GM18511 (cell line): Measurements from ENCODE around the gene ZNF407.

Source experiments
- ATAC-seq: cut with Tn5 transposase; IDR thresholded peaks from one replicate; pipeline ENCODE4 v1.9.1; 2021; ENCODE audit warnings: mild to moderate bottlenecking, moderate library complexity; ENCODE audit not compliant: unreplicated experiment

ZNF407 gene

DNA sequence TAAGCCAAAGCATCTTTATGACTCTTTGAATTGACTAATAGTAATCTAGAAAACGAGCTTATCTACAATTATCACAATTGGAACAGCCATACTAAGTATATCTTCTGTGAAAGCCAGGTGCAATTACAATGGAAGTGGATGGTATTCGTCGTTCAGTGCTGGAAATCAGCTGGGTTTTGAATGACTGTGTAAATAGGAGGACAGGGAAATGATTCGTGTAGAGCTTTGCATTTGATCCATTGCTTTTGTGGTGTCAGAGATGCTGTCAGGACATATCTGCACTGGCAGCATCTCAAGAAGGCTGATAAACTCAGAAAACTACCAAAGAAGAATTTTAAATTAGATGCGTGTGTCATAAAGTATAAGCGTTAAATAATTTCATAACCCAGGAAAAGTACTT lies 187.1 kb downstream of the ZNF407 start:
- no peak for ATAC-seq

DNA sequence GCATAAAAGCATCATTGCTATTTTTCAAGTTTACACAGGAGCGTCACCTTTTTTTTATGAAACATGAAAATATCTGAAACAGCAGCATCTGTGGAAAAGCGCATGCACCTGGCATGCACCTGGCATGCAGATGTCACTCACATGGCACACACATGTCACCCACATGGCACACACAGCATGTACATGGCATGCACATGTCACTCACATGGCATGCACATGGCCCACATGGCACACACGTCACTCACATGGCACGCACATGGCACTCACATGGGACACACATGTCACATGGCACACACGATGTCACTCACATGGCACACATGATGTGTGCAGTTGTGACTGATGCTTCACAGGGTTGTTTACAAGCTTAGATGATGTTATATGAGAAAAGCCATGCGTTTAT lies 188.0 kb downstream of the ZNF407 start:
- ATAC-seq = no peak

DNA sequence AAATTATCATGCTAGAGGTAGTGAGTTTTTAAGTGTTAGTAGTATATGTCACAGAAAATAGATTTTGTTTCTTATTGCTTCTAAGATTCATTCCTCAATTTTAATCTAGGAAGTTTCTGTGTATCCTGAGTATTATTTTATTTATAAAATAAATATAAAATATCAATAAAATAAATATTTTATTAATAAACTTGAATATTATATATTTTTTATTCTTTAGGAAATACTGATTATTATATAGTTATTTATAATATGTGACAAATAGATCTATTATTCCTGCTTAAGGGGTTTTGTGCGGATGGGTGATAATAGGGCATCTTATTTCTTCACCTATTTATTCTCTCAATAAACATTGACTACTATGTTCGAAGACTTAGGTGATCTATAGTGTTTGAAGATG lies 191.0 kb downstream of the ZNF407 start:
- ATAC-seq = no peak

DNA sequence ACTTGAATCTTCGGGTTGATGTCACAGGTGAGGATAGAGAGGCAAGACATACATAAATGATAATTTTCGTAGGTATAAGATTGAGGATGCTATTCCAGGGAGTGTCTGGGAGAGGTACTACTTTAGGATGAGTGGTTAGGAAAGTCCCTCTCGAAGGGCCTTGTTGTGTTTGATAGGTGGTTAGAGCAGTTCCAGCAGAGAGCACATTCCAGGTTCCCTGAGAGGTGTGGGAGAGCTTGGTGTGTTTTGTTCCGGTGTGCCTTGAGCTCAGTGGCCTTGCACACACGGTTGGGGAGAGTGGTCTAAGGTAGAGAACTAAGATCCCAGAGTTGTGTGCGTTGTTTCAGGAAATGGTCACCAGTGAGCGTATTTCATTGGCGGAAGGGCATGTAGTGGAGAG lies 191.4 kb downstream of the ZNF407 start:
- no peak for ATAC-seq

DNA sequence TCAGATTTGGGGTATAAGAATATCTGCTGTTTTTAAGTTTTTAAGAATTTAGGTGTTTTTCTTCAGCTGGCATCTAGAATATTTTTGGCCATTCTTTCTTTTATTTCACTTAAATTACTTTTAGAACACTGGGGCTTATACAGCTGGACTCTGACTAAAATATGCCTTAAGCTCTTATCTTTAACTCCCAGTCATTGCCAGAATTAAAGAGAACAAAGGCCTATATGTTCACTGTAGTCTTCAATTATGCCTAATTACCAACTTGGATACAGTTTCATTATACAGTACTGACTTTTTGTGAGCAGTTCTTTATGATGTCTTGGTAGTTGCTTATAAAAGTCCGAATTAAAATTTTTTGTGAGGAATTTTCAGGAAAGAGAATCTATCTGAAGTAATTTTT lies 192.8 kb downstream of the ZNF407 start:
- no peak for ATAC-seq

DNA sequence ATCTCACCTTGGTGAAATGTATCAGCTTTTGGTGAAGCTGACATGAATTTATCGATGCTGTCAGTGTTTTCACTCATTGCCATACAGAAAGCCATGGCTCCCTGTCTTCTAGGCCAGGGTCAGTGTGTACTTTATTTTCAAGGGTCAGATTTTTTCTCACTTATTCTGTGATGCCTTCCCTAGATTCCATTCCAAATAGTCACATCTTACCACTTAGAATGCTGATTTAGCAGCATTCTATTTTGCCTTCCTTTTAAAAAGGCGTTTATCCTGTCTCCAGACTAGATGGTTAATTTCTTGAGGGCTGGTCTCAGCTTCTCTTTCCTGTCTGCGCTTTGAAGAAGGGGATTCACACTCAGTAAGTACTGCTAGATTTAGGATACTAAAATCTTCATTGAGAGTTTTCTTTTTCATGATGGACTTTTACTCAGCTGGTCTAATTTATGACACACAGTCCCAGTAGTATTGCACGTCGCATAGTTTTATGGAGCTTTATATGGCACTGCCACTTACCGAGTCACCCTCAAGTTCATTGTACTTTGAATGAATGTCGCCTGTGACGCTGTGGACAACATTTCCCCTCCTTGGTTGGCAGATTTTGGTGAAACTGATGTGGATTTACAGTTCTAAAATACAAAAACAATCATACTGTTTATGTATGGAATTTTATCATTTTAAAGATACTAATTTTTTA lies 194.0 kb downstream of the ZNF407 start:
- ATAC-seq = no peak

DNA sequence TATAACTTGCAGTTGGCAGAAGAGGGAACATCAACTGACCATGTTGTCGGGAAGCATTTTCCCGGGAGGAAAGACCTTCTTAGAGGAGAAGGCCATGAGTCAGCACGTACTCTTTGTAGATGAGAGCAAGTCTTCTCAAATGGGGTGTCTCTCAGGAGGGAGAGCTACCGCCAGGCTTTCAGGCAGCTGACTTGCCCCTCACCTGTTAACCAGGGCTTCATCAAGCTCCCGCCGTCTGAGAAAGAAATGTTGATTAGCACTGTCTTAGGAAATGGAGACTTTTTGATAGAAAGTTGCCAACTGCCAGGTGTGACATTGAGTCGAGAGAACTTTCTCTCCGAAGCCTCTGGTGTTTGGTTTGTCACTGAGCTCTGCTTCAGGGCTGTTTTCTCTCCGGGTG lies 196.1 kb downstream of the ZNF407 start:
- ATAC-seq = no peak

DNA sequence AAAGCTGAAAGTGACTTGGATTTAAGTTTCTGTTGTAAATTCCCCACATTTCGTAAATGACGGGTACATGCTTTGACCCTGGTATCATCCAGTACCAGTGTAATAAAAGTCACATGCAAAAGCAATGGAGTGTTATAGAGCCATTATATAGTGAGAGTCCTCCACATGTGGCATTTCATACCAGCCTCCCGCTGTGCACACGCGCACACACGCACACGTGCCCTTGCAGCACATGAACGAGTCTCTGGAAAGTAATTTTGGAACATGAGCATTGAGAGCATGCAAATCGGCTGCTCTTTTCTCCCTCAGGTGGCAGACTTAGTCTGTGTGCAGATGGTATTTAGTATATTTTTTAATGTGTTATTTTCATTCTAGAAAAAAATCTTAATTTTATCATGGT lies 198.1 kb downstream of the ZNF407 start:
- ATAC-seq = no peak

DNA sequence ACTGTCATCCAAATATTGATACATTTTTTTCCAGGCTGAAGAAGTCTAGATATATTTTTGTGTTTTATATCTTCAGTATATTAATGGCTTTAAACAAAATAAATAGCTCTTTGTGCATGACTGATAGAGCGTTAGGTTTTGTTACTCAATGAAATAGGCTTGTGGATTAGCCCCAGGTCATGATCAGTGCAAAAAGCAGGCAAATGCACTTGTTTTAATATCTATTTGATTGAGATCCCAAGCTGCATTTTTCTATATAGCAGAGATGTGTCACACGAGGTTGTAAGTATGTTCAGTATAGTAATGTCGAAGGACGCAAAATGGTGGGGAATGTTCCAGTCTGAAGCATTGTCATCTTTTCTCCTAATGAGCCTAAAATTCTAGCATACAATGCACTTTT lies 198.5 kb downstream of the ZNF407 start:
- no peak for ATAC-seq

DNA sequence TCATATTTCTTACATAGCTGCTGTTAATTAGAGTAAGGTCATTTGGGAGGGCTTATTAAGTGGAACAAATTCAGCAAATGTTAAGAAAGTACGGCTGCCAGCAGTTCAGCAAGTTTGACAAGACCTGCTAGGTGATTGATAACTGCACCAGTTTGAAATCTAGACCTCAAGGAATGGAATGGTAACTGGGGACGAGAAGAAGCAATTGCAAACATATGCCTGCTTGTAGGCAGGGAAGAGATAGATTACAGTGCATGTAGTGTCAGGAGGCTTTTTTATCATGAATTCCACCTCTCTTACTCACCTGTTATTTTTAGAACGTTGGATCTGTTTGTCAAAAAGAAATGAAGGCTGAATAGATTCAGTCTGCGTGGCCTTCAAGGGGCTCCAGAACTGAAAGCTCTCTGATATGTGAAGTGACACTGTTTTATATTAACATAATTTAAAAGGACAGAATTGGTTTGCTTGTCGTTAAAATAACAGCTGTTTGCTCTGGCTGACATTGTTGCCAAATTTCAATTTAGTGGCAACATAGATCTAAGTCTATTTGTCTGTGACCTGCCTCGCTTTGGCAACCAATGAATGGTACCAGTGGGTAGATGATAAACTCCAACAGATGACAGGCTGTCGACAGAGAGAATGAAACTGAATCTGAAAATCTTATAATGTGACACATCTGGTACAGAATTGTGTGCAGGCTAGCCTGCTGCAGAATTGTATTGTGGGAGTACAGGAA lies 199.3 kb downstream of the ZNF407 start:
- peak; percentile 99 for ATAC-seq

DNA sequence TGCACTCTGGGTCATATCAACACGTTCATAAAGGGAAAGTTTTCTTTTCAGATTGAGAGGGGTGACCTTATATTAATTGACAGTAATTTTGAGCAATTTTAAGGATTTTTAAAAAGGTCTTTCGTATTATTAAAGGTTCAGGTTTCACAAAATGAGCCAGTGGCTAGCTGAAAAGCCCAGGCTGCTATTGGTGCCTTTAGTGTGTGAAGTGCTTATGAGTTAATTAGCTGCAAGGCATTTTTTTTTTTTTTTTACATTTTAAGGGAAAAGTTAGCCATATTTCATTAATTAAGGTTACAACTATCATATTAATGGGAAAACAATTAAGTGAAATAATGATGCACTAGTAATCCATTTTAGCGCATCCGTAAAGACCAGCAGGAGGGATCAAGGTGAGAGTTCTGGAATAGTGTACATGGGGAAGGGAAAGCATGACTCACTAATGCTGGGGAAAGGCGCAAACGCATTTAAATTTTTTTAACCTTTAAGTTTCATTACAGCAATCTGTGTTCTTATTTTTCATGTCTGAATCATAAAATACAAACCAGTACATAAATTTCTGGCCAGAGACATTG lies 200.0 kb downstream of the ZNF407 start:
- ATAC-seq = peak; percentile 54

DNA sequence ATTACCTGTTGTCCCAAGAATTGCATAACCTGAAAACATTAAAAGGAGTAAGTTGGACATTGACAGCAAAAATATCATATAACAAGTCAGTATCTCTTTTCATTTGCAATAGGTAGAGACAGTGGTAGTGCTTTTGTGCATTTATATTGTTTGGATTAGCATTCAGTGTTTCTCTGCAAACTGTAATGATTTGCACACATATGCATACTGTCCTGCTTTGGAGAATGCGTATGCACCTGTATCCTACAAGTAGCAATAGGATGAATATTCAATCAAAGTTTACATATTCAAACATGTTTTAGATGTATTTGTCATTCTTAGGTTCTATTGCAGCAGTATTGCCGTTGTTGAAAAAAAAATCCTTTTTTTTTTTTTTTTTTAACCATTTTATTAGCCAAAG lies 201.9 kb downstream of the ZNF407 start:
- no peak for ATAC-seq

DNA sequence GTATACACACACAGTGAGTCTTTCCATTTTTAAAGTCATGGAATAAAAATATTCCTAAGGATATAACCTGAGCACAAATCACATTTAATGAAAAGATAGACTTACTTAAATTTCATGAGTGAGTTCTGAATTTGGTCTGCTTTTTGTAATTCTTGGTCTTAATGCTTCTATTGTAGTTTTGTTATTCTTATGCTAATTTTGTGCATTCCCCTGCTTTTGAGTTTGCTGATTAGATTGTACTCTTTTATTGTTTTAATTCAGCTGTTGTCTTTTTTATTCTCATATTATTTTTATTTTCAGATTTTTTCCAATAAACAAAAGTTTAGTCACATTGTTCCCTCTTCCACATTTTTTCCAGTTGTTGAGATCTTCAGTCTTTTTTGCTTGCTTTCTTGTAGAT lies 202.4 kb downstream of the ZNF407 start:
- no peak for ATAC-seq

DNA sequence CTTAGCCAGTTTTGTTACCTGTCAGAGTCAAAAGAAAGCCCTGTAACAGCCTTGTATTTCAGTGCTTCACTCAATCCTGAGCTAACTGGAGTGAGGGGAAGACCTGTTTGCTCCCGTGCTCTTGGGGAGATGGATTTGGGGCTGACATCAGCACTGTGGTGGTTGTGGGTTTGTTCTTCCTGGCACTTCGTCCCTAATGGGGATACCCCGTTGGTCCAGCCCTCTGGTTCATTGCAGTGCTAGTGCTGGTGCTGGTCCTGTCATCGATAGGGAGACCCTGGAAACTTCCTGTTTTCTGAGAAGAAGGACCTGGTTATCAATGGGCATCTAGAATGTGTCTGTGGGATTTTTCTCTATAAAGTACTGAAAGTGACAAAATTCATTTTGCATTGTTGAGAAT lies 205.4 kb downstream of the ZNF407 start:
- no peak for ATAC-seq

DNA sequence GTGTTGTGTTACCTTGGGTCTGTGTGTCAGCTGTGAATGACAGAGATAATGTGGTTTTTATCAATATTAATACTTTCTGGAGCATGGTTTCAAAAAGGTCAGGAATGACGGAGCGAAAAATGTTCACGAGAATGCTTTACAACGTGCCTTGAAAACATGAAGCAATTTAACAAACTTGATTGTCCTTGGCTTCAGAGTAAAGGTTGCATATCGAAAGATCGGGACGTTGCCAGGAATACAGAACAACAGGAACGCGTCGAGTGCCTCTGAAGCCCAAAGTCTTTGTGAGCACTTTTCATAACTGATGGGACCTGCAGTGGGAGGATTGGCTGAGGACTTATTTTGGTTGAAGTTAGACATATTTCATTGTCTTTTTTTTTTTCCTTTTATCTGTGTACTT lies 206.1 kb downstream of the ZNF407 start:
- ATAC-seq = no peak

DNA sequence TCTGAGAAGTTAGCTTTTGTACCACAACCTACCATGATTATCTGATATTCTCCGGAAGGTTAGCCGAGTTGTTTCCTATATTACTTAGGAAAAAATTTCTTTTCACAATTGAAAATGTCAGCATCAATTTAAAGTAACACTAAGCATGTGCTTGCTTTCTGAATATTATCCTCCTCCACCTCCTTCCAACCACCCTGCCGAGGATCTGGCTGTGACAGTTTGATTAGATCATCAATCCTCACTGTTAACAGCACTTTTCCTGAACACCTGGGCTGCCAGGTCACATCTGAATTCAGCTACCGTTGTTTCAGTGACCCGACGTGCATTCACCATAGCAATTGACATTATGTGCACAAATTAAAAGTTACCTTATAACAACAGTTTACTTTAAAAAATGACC lies 207.0 kb downstream of the ZNF407 start:
- no peak for ATAC-seq

DNA sequence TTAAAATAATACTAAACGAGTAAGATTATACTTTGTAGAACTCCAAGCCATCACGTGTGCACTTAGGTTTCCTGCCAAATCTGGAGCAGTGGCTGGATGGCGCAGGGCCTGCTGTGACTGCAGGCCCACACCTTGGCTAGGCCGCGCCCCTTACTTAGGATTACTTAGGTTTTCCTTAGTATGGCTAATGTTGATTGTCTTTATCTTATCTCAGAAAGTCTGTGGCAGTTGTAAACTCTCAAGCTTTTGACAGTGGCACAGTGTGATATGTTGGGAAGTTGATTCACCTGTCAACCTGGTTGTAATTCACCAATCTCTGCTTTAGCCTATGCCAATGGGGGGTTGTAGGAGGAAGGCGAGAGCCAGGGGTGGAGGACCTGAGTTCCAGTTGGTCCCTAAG lies 208.4 kb downstream of the ZNF407 start:
- ATAC-seq = no peak

DNA sequence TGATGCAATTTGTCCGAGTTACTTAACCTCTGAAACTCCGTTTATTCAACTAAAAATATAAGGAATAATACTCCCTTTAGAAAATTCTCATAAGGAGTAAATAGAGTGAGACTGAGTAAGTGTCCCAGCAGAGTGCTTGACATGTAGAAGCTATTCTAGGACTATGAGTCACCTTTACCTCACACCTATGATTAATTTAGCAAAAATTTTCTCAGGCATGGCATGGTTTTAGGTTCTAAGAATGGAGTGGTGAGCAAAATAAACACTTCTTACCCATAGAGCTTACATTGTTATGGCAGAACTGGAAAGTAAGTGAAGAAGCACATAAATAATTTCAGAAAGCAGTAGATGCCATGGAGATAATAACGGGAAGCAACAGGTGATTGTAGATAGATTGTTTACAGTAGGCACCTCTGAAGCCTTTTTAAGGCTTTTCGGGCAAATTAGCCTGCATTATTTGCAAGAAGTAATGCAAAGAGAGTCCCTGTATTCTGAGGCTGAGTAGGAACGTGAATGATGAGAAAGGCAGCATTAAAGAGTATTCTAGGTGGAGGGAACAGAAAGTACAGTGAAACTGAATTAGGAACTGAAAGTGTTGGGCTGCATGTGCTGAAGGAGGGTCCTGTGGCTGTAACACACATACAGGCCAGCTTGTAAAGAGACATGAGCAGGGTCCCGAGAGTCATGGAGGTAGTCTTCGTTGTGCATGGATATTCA lies 209.2 kb downstream of the ZNF407 start:
- peak; percentile 98 for ATAC-seq

DNA sequence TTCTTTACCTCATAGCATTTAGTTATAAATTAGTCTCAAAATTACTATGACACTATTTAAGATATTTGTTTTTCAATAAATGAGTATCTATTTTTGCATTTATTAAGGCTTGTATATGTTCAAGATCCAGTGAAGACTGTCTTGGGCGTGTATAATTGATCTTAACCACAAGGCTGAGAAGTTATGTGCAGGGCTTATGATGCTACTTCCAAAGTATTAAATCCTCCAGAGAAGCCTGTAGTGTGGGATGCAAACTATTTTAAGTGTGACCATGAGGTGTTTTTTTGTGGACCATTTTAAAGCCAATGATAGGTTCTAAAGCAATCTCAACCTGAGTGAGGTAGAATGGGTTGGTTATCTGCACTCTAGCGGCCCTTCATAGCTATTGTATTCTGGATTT lies 219.9 kb downstream of the ZNF407 start:
- no peak for ATAC-seq

DNA sequence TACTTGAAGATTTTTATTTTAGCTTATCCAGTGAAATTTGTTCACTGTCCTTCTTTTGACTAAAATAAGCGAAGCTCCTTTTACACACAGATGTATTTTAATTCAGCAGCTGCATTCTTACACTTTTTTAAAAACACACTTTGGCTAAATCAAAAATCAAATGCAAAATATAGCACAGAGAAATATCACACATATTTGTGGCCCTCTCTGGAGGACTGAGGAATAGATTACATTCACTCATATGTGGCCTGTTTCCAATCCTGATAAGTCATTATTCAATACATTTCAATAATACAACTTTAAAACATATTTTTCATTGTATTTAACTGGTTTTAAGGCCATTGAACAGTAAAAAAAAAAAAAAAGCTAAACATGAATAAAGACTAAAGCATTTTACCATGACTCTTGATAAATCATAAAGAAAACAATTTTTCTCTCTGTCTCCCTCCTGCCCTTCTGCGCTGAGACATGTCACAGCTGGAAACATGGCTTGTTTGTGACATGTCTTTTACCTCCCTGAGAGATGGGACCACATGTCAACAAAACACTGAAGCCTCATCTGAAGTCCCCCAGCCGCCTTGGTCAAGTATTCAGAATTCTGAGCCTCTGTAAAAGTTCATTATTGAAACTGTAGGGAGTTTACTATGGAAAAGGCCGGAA lies 221.0 kb downstream of the ZNF407 start:
- ATAC-seq = no peak

DNA sequence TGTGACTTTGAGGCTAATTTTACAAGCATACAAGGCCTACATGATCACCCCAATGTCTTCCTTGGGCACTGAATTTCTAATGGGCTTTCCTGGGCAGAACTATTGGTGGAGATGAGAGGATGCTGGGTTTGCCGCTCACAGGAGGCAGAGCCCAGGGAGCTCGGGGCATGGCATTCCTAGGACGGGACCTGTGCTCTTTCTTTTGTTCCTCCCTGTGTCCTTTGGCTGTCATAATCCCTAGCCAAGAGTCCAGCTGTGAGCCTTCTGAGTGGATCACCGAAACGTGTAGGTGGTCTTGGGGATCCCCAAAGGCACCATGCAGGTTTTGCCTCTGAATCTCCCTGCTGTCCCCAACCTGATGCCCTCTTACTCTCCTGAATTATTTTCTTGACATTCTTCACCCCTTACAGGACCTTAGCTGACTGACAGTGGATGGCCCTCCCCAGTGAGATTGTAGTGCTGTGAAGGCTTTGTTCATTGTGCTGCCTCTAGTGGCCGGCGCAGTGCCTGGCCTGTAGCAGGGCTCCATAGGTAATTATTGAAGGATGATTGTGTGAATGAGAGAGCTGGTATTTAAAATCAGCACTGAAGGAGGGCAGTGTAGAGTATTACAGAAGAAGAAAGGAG lies 221.9 kb downstream of the ZNF407 start:
- ATAC-seq = peak; percentile 74
